ENCODE measurements around the gene GLRA2. TPM values are rescaled to one million over a fixed set of nuclear protein-coding genes. Genes with fewer than 3 reads are reported as not detected.

The GLRA2 gene
- total and polyA plus RNA-seq, 10 of the 15 experiments (the other 5 are each of a cell fraction or from before 2014, with no cell fraction given) = 0.01 TPM; not detected in 9

- no TSS peak for BruUV-seq (replicated peaks)
- no peak for DNase-seq (ENCODE audit: low read depth, low spot score)
- no peak for FAIRE-seq
- ChIA-PET SMC1A (ENCODE audit: uncharacterized antibody, unreplicated experiment) (interaction anchor here (0.6 to 1.5 kb wide), 2 partner anchors 34 to 240 kb away, joined by 3 read pairs; no protein-coding TSS in a partner anchor), CTCF (no interaction called here), RAD21 (ENCODE audit: unreplicated experiment) (no interaction called here), POLR2A (no interaction called here)
- no peak overlapping the region for H2AFZ ChIP-seq (ENCODE audit: control insufficient read depth, low read depth, low read length)
- no peaks in the 10 kb centered on the region for H4K20me1 ChIP-seq (ENCODE audit: control insufficient read depth, insufficient read depth)
- H3K27me3 ChIP-seq (replicated peaks in 1 of 2; ENCODE audit: control insufficient read depth in 2 of 2, insufficient read depth in 2 of 2, low read length in 1 of 2) = no peaks in the 10 kb centered on the region
- no peak overlapping the region for H3K4me3 ChIP-seq
- no peaks in the 10 kb centered on the region for H3K4me1 ChIP-seq (ENCODE audit: control insufficient read depth, insufficient read depth, low read length)
- H3K36me3 ChIP-seq (ENCODE audit: control insufficient read depth in 2 of 2, insufficient read depth in 2 of 2, low read length in 1 of 2) = no peaks in the 10 kb centered on the region
- whole genome bisulfite sequencing (ENCODE audit: insufficient coverage, insufficient replicate concordance, low lambda C conversion rate, missing lambda C conversion rate) = 34% methylated on average over 5 of the region's 5 CpGs
- no peak overlapping the region for H3K4me2 ChIP-seq (ENCODE audit: control insufficient read depth, insufficient read depth)
- in situ Hi-C loops (cut with MboI) = no loop called here
- H3K79me2 ChIP-seq (ENCODE audit: control insufficient read depth, insufficient read depth, low read length) = no peaks in the 10 kb centered on the region
- intact Hi-C loops (cut with micrococcal nuclease; ENCODE audit: unreplicated experiment) = no loop called here
- no peak overlapping the region for H3K9ac ChIP-seq (ENCODE audit: control insufficient read depth, insufficient read depth, low read length)
- no peaks in the 10 kb centered on the region for H3K9me3 ChIP-seq (replicated peaks; ENCODE audit: control insufficient read depth, insufficient read depth, low read length)
- no peak overlapping the region for H3K27ac ChIP-seq (ENCODE audit: control insufficient read depth, insufficient read depth)
- no peak for TF ChIP-seq ZNF207 (IDR thresholded peaks at IDR 0.05; ENCODE audit: borderline replicate concordance)
- no peak for TF ChIP-seq MEF2B (IDR thresholded peaks at IDR 0.05; ENCODE audit: partially characterized antibody, poor library complexity, severe bottlenecking)
- TF ChIP-seq HSF1 (IDR thresholded peaks at IDR 0.05; ENCODE audit: low read depth, low read length) = no peak
- TF ChIP-seq RELB (IDR thresholded peaks at IDR 0.05; ENCODE audit: low read depth) = no peak
- TF ChIP-seq ZNF384 (IDR thresholded peaks at IDR 0.05; ENCODE audit: borderline replicate concordance, low read depth, low read length) = no peak
- TF ChIP-seq BCL11A (IDR thresholded peaks at IDR 0.05; ENCODE audit: low read depth, low read length) = no peak
- no peak for TF ChIP-seq CBX5 (IDR thresholded peaks at IDR 0.05; ENCODE audit: low read depth)
- no peak for TF ChIP-seq NFIC (IDR thresholded peaks at IDR 0.05; ENCODE audit: low read depth, low read length)
- no peak for TF ChIP-seq POLR2AphosphoS2 (IDR thresholded peaks at IDR 0.05; ENCODE audit: low read depth, low read length)
- no peak for TF ChIP-seq NKRF (conservative IDR thresholded peaks at IDR 0.05)
- no peak for TF ChIP-seq TCF7 (IDR thresholded peaks at IDR 0.05; ENCODE audit: borderline replicate concordance)
- no peak for TF ChIP-seq RAD21 (IDR thresholded peaks at IDR 0.05; ENCODE audit: insufficient read depth, low read depth, low read length)
- no peak for TF ChIP-seq SIX5 (IDR thresholded peaks at IDR 0.05; ENCODE audit: low read depth, low read length, severe bottlenecking)
- TF ChIP-seq PBX3 (IDR thresholded peaks at IDR 0.05; ENCODE audit: insufficient replicate concordance, low read depth, low read length) = no peak
- TF ChIP-seq ATF2 (IDR thresholded peaks at IDR 0.05; ENCODE audit: low read length) = no peak
- no peak for TF ChIP-seq HDAC2 (IDR thresholded peaks at IDR 0.05)
- no peak for ATAC-seq
Measured at GRCh38 chrX:14618177-14618965, 89.0 kb downstream of the GLRA2 start.
